H1 (cell line): ENCODE measurements around the gene TMEM117. TPM values are rescaled to one million over a fixed set of nuclear protein-coding genes. Genes with fewer than 3 reads are reported as not detected.

ENCODE experiments used
- ATF3 ChIP-seq: IDR thresholded peaks from 2 replicates; pipeline ENCODE4 v1.6.1; 2011; ENCODE audit warnings: low read depth, mild to moderate bottlenecking, low read length; ENCODE audit not compliant: insufficient read depth
- EZH2 ChIP-seq: fragments of 200-600 bp; sonication (generic); IDR thresholded peaks from 2 replicates; pipeline ENCODE4 v1.7.1; 2012; ENCODE audit warnings: low read depth, mild to moderate bottlenecking, moderate library complexity, low read length, inconsistent platforms; ENCODE audit not compliant: severe bottlenecking
- HDAC6 ChIP-seq: IDR thresholded peaks from one replicate; pipeline ENCODE4 v1.7.1; 2012; ENCODE audit warnings: low read depth, mild to moderate bottlenecking, inconsistent platforms, low read length, moderate library complexity
- polyA plus RNA-seq, 7 experiments: library from polyadenylated mRNA; depleted of rRNA in 3 of 7; stranded (reverse) in 5 of 7; unstranded in 2 of 7; fragments of >200 nt in 5 of 7; fragments of 200-250 nt in 2 of 7; gene quantifications; 1 replicate in 5 of 7; 2 replicates in 1 of 7; 4 replicates in 1 of 7; pipeline versions ENCODE4 v1.2.1 to v1.2.3, GENCODE V29; 2011 to 2013; ENCODE audit warnings: missing spikeins in 2 of 7, mixed read lengths in 2 of 7
- total RNA-seq: library from RNA; stranded (reverse); fragmentation: NEBNext Ultra II Directional; extraction: Animal tissue kit (Norgen Biotek cat#: 25700); gene quantifications from 2 replicates; pipeline ENCODE4 v1.2.1, GENCODE V29; 2021

The TMEM117 gene
- total and polyA plus RNA-seq, 2 of the 8 experiments (the other 6 are each of a cell fraction or from before 2014, with no cell fraction given) = 0.80 to 1.4 TPM

GRCh38 chr12:44157359-44157758 lies 321.5 kb downstream of the TMEM117 start (continued):
- TF ChIP-seq ATF3 (no peak), HDAC6 (no peak), EZH2 (no peak)
